ENCODE data around the gene IMPDH1. TPM values are rescaled to one million over a fixed set of nuclear protein-coding genes. Genes with fewer than 3 reads are reported as not detected.

IMPDH1 gene
- 140 and 407 TPM in 2 replicates for total RNA-seq (2011; cell fraction: chromatin; rRNA removed; ENCODE audit: low replicate concordance)
- 199 and 212 TPM in 2 replicates for total RNA-seq (2011; cell fraction: nucleolus; rRNA removed)
- total RNA-seq (2011; cell fraction: nucleoplasm; rRNA removed): 141 and 147 TPM in 2 replicates
- total RNA-seq (2014; rRNA removed): 86.8 and 118 TPM in 2 replicates
- 29.0 and 42.9 TPM in 2 replicates for total RNA-seq (2014; rRNA removed; fragmentation: Illumina TruSeq; extraction: Trizol)
- total RNA-seq (2015; rRNA removed; fragmentation: Illumina TruSeq; extraction: Trizol): 60.6 and 64.3 TPM in 2 replicates
- 118 TPM in 2 replicates for total RNA-seq (2021)
- 54.9 and 72.4 TPM in 2 replicates for polyA plus RNA-seq (2011; rRNA removed)
- polyA plus RNA-seq (2011; cell fraction: cytosol; rRNA removed): 54.0 and 156 TPM in 2 replicates
- 208 and 316 TPM in 2 replicates for polyA plus RNA-seq (2011; cell fraction: nucleus; rRNA removed)
- 79.3 and 81.1 TPM in 2 replicates for polyA plus RNA-seq (2012)
- polyA plus RNA-seq (2014; fragmentation: Illumina TruSeq; extraction: Trizol): 59.8 and 76.3 TPM in 2 replicates
- 1 to 10 TPM in 1 of 2 experiments, under 1 TPM in 1; 0.80 to 2.1 TPM for polyA plus RNA-seq (2014; fragmentation: Nextera tagmentation; extraction: Ambion mirVana)
- polyA plus RNA-seq (2014; rRNA removed): 84.7 and 89.0 TPM in 2 replicates
- 24.1 and 78.3 TPM in 2 replicates for polyA minus RNA-seq (2011; rRNA and poly(A)+ RNA removed)
- 48.6 and 69.1 TPM in 2 replicates for polyA minus RNA-seq (2011; cell fraction: cytosol; rRNA and poly(A)+ RNA removed)
- polyA minus RNA-seq (2011; cell fraction: nucleus; rRNA and poly(A)+ RNA removed): 81.0 and 88.0 TPM in 2 replicates
- percentile 89 among the genes with signal in this experiment for Bru-seq, nascent RNA
- percentile 71 among the genes with signal in this experiment for BruChase-seq, experiment 1, labeled RNA remaining after a 2-hour chase
- BruChase-seq, experiment 2, labeled RNA remaining after a 6-hour chase: percentile 76 among the genes with signal in this experiment
- long read RNA-seq, experiment 1, transcript IMPDH1-202 (15 exons, 2,479 nt): major isoform, 54 of 758 reads
- long read RNA-seq, experiment 1, transcript IMPDH1-214 (13 exons, 2,283 nt): minor isoform, 18 of 758 reads
- long read RNA-seq, experiment 1, partial matches to known transcripts: 543 of 758 reads
- long read RNA-seq, experiment 1, other reads (novel, unspliced or antisense): 139 of 758 reads
- long read RNA-seq, experiment 2, partial matches to known transcripts: 29 of 160 reads
- long read RNA-seq, experiment 2, other reads (novel, unspliced or antisense): 129 of 160 reads
- long read RNA-seq, experiment 3, transcript IMPDH1-202 (15 exons, 2,479 nt): major isoform, 5 of 151 reads
- long read RNA-seq, experiment 3, partial matches to known transcripts: 116 of 151 reads
- long read RNA-seq, experiment 3, other reads (novel, unspliced or antisense): 27 of 151 reads

GRCh38 chr7:128409596-128410450 lies at the start of gene IMPDH1:
IMPDH1 (minus strand) TSS chr7:128409982; CDS start chr7:128409901, 81 bp downstream.
- peak; percentile 40 for FAIRE-seq
- intact Hi-C loops (cut with micrococcal nuclease): no loop called here
- TF ChIP-seq KDM2B (CRISPR knock-in tag; IDR thresholded peaks at IDR 0.05) (peak; percentile 51; the same call in 1 of the 2 replicates), ZNF316 (IDR thresholded peaks at IDR 0.05) (peak; percentile 33; the same call in 1 of the 2 replicates), ZEB2 (IDR thresholded peaks at IDR 0.05) (no peak), TFAP4 (CRISPR knock-in tag; IDR thresholded peaks at IDR 0.05; ENCODE audit: borderline replicate concordance) (peak; percentile 10; the same call in 1 of the 2 replicates), SRSF1 (IDR thresholded peaks at IDR 0.05; ENCODE audit: low read depth, low read length) (no peak), FOXJ2 (tag; IDR thresholded peaks at IDR 0.05) (no peak), HLTF (IDR thresholded peaks at IDR 0.05) (no peak), C11orf30 (IDR thresholded peaks at IDR 0.05; ENCODE audit: low read depth) (no peak), ZFP36 (IDR thresholded peaks at IDR 0.05; ENCODE audit: low read depth, low read length, partially characterized antibody) (peak; percentile 1), ZNF217 (CRISPR knock-in tag; IDR thresholded peaks at IDR 0.05) (no peak), SPI1 (IDR thresholded peaks at IDR 0.05; ENCODE audit: borderline replicate concordance, low read depth, low read length) (peak; percentile 54; the same call in 1 of the 2 replicates), CHCHD3 (CRISPR knock-in tag; IDR thresholded peaks at IDR 0.05) (no peak), FOXA3 (CRISPR knock-in tag; conservative IDR thresholded peaks at IDR 0.05 in 1 of 2, IDR thresholded peaks at IDR 0.05 in 1 of 2) (peak in 1 of 2 experiments; percentile 74; a peak in 2 of 4 replicates), TBP (optimal IDR thresholded peaks at IDR 0.05; ENCODE audit: low read depth, low read length) (peak; percentile 63), TAF9B (IDR thresholded peaks at IDR 0.05; ENCODE audit: partially characterized antibody) (no peak), WHSC1 (IDR thresholded peaks at IDR 0.05; ENCODE audit: low read length) (no peak), SNIP1 (IDR thresholded peaks at IDR 0.05; ENCODE audit: low read depth) (no peak)

More at GRCh38 chr7:128409596-128410450, at the start of gene IMPDH1:
- TSS peak; percentile 78 for BruUV-seq (replicated peaks)
- DNase-seq (ENCODE audit: extremely low read depth in 1 of 4, low spot score in 3 of 4) (peak; percentile 89 to 100 (median 99)), ATAC-seq (peak; percentile 89)
- WGBS (ENCODE audit: insufficient coverage, low coverage, missing lambda C conversion rate): under 1% methylated on average over 79 of the region's 87 CpGs
- no peaks in the 10 kb centered on the region for H3K9me1 ChIP-seq (ENCODE audit: control insufficient read depth, insufficient read depth, low read length)
- ChIA-PET POLR2A (interaction anchor here (0.5 to 2.7 kb wide), 6 partner anchors 9 to 470 kb away, joined by 3 to 10 read pairs (median 3); partner anchors contain the start of gene RBM28), CTCF (ENCODE audit: low intra/inter-chr PET ratio) (interaction anchor here (0.7 kb wide), 1 partner anchor 17 kb away, joined by 3 read pairs; no protein-coding TSS in a partner anchor)
- H3K9me3 ChIP-seq (replicated peaks; ENCODE audit: control insufficient read depth, insufficient read depth, low read depth, low read length): no peaks in the 10 kb centered on the region
- H3K4me3 ChIP-seq: peak within 1 kb of the TSS; percentile 49
- in situ Hi-C loops (cut with MboI): no loop called here
- peaks cover 15% of the 10 kb centered on the region for H3K79me2 ChIP-seq (ENCODE audit: control insufficient read depth, insufficient read depth, low read length)
- peaks cover 41 to 55% of the 10 kb centered on the region in 2 experiments for H3K4me1 ChIP-seq (replicated peaks in 1 of 2; ENCODE audit: control insufficient read depth in 2 of 2, insufficient read depth in 2 of 2, low read length in 2 of 2)
- H2AFZ ChIP-seq (ENCODE audit: low read depth, low read length): peak within 1 kb of the TSS; percentile 97
- H3K27me3 ChIP-seq (ENCODE audit: control insufficient read depth in 2 of 2, insufficient read depth in 2 of 2, low read length in 2 of 2): no peaks in the 10 kb centered on the region
- peak within 1 kb of the TSS; percentile 96 for H3K4me2 ChIP-seq (ENCODE audit: insufficient read depth, low read length)
- H3K9ac ChIP-seq (ENCODE audit: insufficient read depth in 1 of 2, low read depth in 2 of 2, low read length in 2 of 2): peak within 1 kb of the TSS; percentile 79 to 94
- peak within 1 kb of the TSS; percentile 72 for H3K27ac ChIP-seq (ENCODE audit: extremely low read depth, low read depth, low read length)
- no peaks in the 10 kb centered on the region for H4K20me1 ChIP-seq (replicated peaks; ENCODE audit: control insufficient read depth, insufficient read depth, low read length)
- no peaks in the 10 kb centered on the region for H3K36me3 ChIP-seq (ENCODE audit: control insufficient read depth, insufficient read depth, low read length)
